Adrenal gland (tissue), 5 donors: ENCODE measurements around the gene RXRB.

Source experiments
- CTCF ChIP-seq, 6 experiments: fragments of 450-650 bp in 4 of 6; fragments of 200-600 bp in 2 of 6; sonication (generic) in 1 of 6; IDR thresholded peaks; 1 replicate in 5 of 6; 2 replicates in 1 of 6; pipeline versions ENCODE4 v1.5.1 to v1.8.0; 2016 to 2021; ENCODE audit warnings: antibody characterized with exemption in 6 of 6, mild to moderate bottlenecking in 2 of 6, moderate library complexity in 1 of 6
- POLR2A ChIP-seq, 2 donors: fragments of 450-650 bp; IDR thresholded peaks; one replicate each; pipeline ENCODE4 v1.6.1; 2017; ENCODE audit warnings: antibody characterized with exemption in 2 of 2, mild to moderate bottlenecking in 2 of 2, moderate library complexity in 1 of 2
- donor health status: DM: no; HTN: no; CAD: no.

- TF ChIP-seq CTCF (IDR thresholded peaks at IDR 0.05) (no peak), POLR2A (IDR thresholded peaks at IDR 0.05) (no peak)
Measured at GRCh38 chr6:33206027-33206863, 5.8 kb upstream of the RXRB start.
